HepG2 (cell line): ENCODE results near the gene PSMB10. TPM values are rescaled to one million over a fixed set of nuclear protein-coding genes. Genes with fewer than 3 reads are reported as not detected.

ENCODE experiments used
- CSRNP1 ChIP-seq: sonication (generic); formaldehyde crosslinking; IDR thresholded peaks from 2 replicates; pipeline ENCODE4 v1.8.1; 2023; ENCODE audit warnings: mild to moderate bottlenecking, missing genetic modification reagents
- FOXJ3 ChIP-seq: sonication (generic); formaldehyde crosslinking; IDR thresholded peaks from 2 replicates; pipeline ENCODE4 v1.4.0; 2020; ENCODE audit warnings: missing genetic modification reagents, mild to moderate bottlenecking, borderline replicate concordance
- FOXO1 ChIP-seq: sonication (generic); formaldehyde crosslinking; IDR thresholded peaks from 2 replicates; pipeline ENCODE4 v1.4.0; 2020; ENCODE audit warnings: missing genetic modification reagents
- HNF1B ChIP-seq: sonication (generic); formaldehyde crosslinking; IDR thresholded peaks from 2 replicates; pipeline ENCODE4 v1.5.1; 2020; ENCODE audit warnings: mild to moderate bottlenecking, moderate library complexity, missing genetic modification reagents
- HNF4A ChIP-seq: sonication (generic); formaldehyde crosslinking; IDR thresholded peaks from 2 replicates; pipeline ENCODE4 v1.4.0; 2020; ENCODE audit warnings: missing genetic modification reagents
- JUN ChIP-seq: sonication (generic); formaldehyde crosslinking; IDR thresholded peaks from 2 replicates; pipeline ENCODE4 v1.4.0; 2020; ENCODE audit warnings: mild to moderate bottlenecking, missing genetic modification reagents
- MED1 ChIP-seq: sonication (generic); formaldehyde crosslinking; IDR thresholded peaks from 2 replicates; pipeline ENCODE4 v1.4.0; 2020; ENCODE audit warnings: missing genetic modification reagents
- NR2F2 ChIP-seq: IDR thresholded peaks from 2 replicates; pipeline ENCODE4 v1.6.1; 2012; ENCODE audit warnings: low read depth, inconsistent platforms, borderline replicate concordance
- NR2F6 ChIP-seq, 2 experiments: IDR thresholded peaks; 2 replicates each; pipeline ENCODE4 v1.6.1; 2016; ENCODE audit warnings: antibody characterized with exemption in 1 of 2, mild to moderate bottlenecking in 1 of 2
- RAD21 ChIP-seq: fragments of 450-650 bp; formaldehyde crosslinking; IDR thresholded peaks from 2 replicates; pipeline ENCODE4 v1.5.0; 2020; ENCODE audit warnings: mild to moderate bottlenecking
- TBL1XR1 ChIP-seq: fragments of 150-350 bp; IDR thresholded peaks from 2 replicates; pipeline ENCODE4 v1.6.1; 2014; ENCODE audit warnings: borderline replicate concordance, low read length; ENCODE audit not compliant: partially characterized antibody
- TIGD3 ChIP-seq: sonication (generic); formaldehyde crosslinking; IDR thresholded peaks from 2 replicates; pipeline ENCODE4 v1.5.1; 2020; ENCODE audit warnings: mild to moderate bottlenecking, missing genetic modification reagents, borderline replicate concordance
- ZMYM3 ChIP-seq: sonication (generic); formaldehyde crosslinking; IDR thresholded peaks from 2 replicates; pipeline ENCODE4 v1.5.1; 2020; ENCODE audit warnings: mild to moderate bottlenecking, missing genetic modification reagents
- ZNF431 ChIP-seq: sonication (generic); formaldehyde crosslinking; IDR thresholded peaks from 2 replicates; pipeline ENCODE4 v1.9.0; 2022; ENCODE audit warnings: missing genetic modification reagents, low read depth, mild to moderate bottlenecking, borderline replicate concordance
- ZNF572 ChIP-seq: sonication (generic); formaldehyde crosslinking; IDR thresholded peaks from 2 replicates; pipeline ENCODE4 v1.5.1; 2020; ENCODE audit warnings: mild to moderate bottlenecking, missing genetic modification reagents
- ZNF768 ChIP-seq: sonication (generic); formaldehyde crosslinking; IDR thresholded peaks from 2 replicates; pipeline ENCODE4 v1.4.0; 2020; ENCODE audit warnings: missing genetic modification reagents
- ZNF776 ChIP-seq: sonication (generic); formaldehyde crosslinking; IDR thresholded peaks from 2 replicates; pipeline ENCODE4 v1.4.0; 2020; ENCODE audit warnings: mild to moderate bottlenecking, missing genetic modification reagents
- ZSCAN5A ChIP-seq: sonication (generic); formaldehyde crosslinking; IDR thresholded peaks from 2 replicates; pipeline ENCODE4 v1.8.0; 2022; ENCODE audit warnings: mild to moderate bottlenecking, missing genetic modification reagents, borderline replicate concordance
- ZXDC ChIP-seq: sonication (generic); formaldehyde crosslinking; IDR thresholded peaks from 2 replicates; pipeline ENCODE4 v1.5.0; 2020; ENCODE audit warnings: mild to moderate bottlenecking, missing genetic modification reagents
- polyA plus RNA-seq, 8 experiments: library from polyadenylated mRNA; depleted of rRNA in 3 of 8; stranded (reverse) in 7 of 8; unstranded in 1 of 8; fragments of >200 nt; fragmentation: Illumina TruSeq in 4 of 8; extraction: Trizol in 4 of 8; gene quantifications; 2 replicates each; pipeline versions ENCODE4 v1.2.1 to v1.2.3, GENCODE V29; 2011 to 2016; ENCODE audit warnings: low read depth in 4 of 8, missing spikeins in 1 of 8, mixed read lengths in 1 of 8; ENCODE audit not compliant: insufficient read depth in 1 of 8
- total RNA-seq, 5 experiments: library from RNA; depleted of rRNA; stranded (reverse); fragments of >200 nt; fragmentation: Illumina TruSeq; extraction: Trizol; gene quantifications; 2 replicates each; pipeline ENCODE4 v1.2.3, GENCODE V29; 2016; ENCODE audit warnings: low read depth in 1 of 5

The PSMB10 gene
- total and polyA plus RNA-seq, 2 of the 13 experiments (the other 11 are each of a cell fraction or from before 2014, with no cell fraction given), result 12.7 to 65.9 TPM

GRCh38 chr16:67969254-67970039 lies 32.8 kb upstream of the PSMB10 start (continued):
- TF ChIP-seq HNF4A (CRISPR knock-in tag) (peak; percentile 32; the same call in 1 of the 2 replicates), ZSCAN5A (CRISPR knock-in tag) (0 out of 2 replicates have a peak, but pooled peaks have one; percentile 12), NR2F6 (IDR thresholded peaks at IDR 0.05) (0 out of 2 replicates have a peak, but pooled peaks have one; percentile 0), NR2F6 (CRISPR knock-in tag; IDR thresholded peaks at IDR 0.05) (0 out of 2 replicates have a peak, but pooled peaks have one; percentile 11), ZNF776 (CRISPR knock-in tag) (peak; percentile 72), ZXDC (CRISPR knock-in tag) (peak; percentile 4; the same call in 1 of the 2 replicates), TBL1XR1 (no peak), FOXO1 (CRISPR knock-in tag) (peak; percentile 23; the same call in 1 of the 2 replicates), RAD21 (CRISPR knock-in tag) (peak; percentile 48), TIGD3 (CRISPR knock-in tag) (0 out of 2 replicates have a peak, but pooled peaks have one; percentile 49), CSRNP1 (peak; percentile 38; the same call in 1 of the 2 replicates), NR2F2 (no peak), FOXJ3 (CRISPR knock-in tag) (no peak), ZNF572 (peak; percentile 87; the same call in 1 of the 2 replicates), ZNF768 (peak; percentile 32; the same call in 1 of the 2 replicates), ZNF431 (CRISPR knock-in tag) (no peak), MED1 (CRISPR knock-in tag) (no peak; the same call in 1 of the 2 replicates), JUN (CRISPR knock-in tag) (0 out of 2 replicates have a peak, but pooled peaks have one; percentile 19), ZMYM3 (CRISPR knock-in tag) (peak; percentile 91), HNF1B (0 out of 2 replicates have a peak, but pooled peaks have one; percentile 3)
